ENCODE results near the gene SGSH. TPM values are rescaled to one million over a fixed set of nuclear protein-coding genes. Genes with fewer than 3 reads are reported as not detected.

The SGSH gene
- total RNA-seq, 1 experiment from 2014 or later = 33.4 TPM

- no peaks in the 10 kb centered on the region for H3K27me3 ChIP-seq (replicated peaks; ENCODE audit: insufficient read depth, low read depth, low read length, poor library complexity)
- CTCF ChIA-PET = interaction anchor here (0.7 kb wide), 1 partner anchor 249 kb away, joined by 6 read pairs; no protein-coding TSS in a partner anchor
- peak; percentile 71 for DNase-seq (ENCODE audit: low spot score)
- peak overlapping the region; percentile 72 for H3K27ac ChIP-seq (ENCODE audit: low read depth, low read length, poor library complexity, severe bottlenecking)
- intact Hi-C loops (cut with micrococcal nuclease; ENCODE audit: unreplicated experiment) = no loop called here
- H3K36me3 ChIP-seq (ENCODE audit: insufficient read depth, low read length, poor library complexity, severe bottlenecking) = no peaks in the 10 kb centered on the region
- TSS peak; percentile 42 for BruUV-seq (replicated peaks)
- peak overlapping the region; percentile 61 for H3K4me3 ChIP-seq (ENCODE audit: low read depth, low read length, poor library complexity, severe bottlenecking)
- peaks cover 9% of the 10 kb centered on the region for H3K4me1 ChIP-seq (ENCODE audit: insufficient read depth, low read length, poor library complexity, severe bottlenecking)
- POLR2A ChIA-PET (ENCODE audit: low non-redundant PET) = no interaction called here
- TF ChIP-seq EZH2 (IDR thresholded peaks at IDR 0.05; ENCODE audit: borderline replicate concordance, low read depth, low read length, poor library complexity, severe bottlenecking) (no peak), CTCF (conservative IDR thresholded peaks at IDR 0.05; ENCODE audit: low read depth, low read length) (no peak)
- H3K9me3 ChIP-seq (ENCODE audit: low read depth, low read length, poor library complexity, severe bottlenecking) = no peaks in the 10 kb centered on the region
These were observed 945 bp downstream of the SGSH start for GRCh38 chr17:80219013-80219762.

GRCh38 chr17:80218391-80218790 lies 1.7 kb downstream of the SGSH start:
- DNase-seq (ENCODE audit: low spot score) = no peak
- H3K27ac ChIP-seq (ENCODE audit: low read depth, low read length, poor library complexity, severe bottlenecking) = no peak overlapping the region
- POLR2A ChIA-PET (ENCODE audit: low non-redundant PET) = no interaction called here
- no peaks in the 10 kb centered on the region for H3K27me3 ChIP-seq (replicated peaks; ENCODE audit: insufficient read depth, low read depth, low read length, poor library complexity)
- H3K9me3 ChIP-seq (ENCODE audit: low read depth, low read length, poor library complexity, severe bottlenecking) = no peaks in the 10 kb centered on the region
- CTCF ChIA-PET = no interaction called here
- TF ChIP-seq EZH2 (IDR thresholded peaks at IDR 0.05; ENCODE audit: borderline replicate concordance, low read depth, low read length, poor library complexity, severe bottlenecking) = no peak
- TF ChIP-seq CTCF (conservative IDR thresholded peaks at IDR 0.05; ENCODE audit: low read depth, low read length) = no peak
- H3K36me3 ChIP-seq (ENCODE audit: insufficient read depth, low read length, poor library complexity, severe bottlenecking) = no peaks in the 10 kb centered on the region
- no TSS peak for BruUV-seq (replicated peaks)
- intact Hi-C loops (cut with micrococcal nuclease; ENCODE audit: unreplicated experiment) = no loop called here
- no peak overlapping the region for H3K4me3 ChIP-seq (ENCODE audit: low read depth, low read length, poor library complexity, severe bottlenecking)
- H3K4me1 ChIP-seq (ENCODE audit: insufficient read depth, low read length, poor library complexity, severe bottlenecking) = peaks cover 9% of the 10 kb centered on the region

GRCh38 chr17:80217703-80218362 lies 2.3 kb downstream of the SGSH start:
- CTCF ChIA-PET = no interaction called here
- H3K4me1 ChIP-seq (ENCODE audit: insufficient read depth, low read length, poor library complexity, severe bottlenecking) = peaks cover 15% of the 10 kb centered on the region
- H3K9me3 ChIP-seq (ENCODE audit: low read depth, low read length, poor library complexity, severe bottlenecking) = no peaks in the 10 kb centered on the region
- intact Hi-C loops (cut with micrococcal nuclease; ENCODE audit: unreplicated experiment) = no loop called here
- DNase-seq (ENCODE audit: low spot score) = no peak
- no peaks in the 10 kb centered on the region for H3K27me3 ChIP-seq (replicated peaks; ENCODE audit: insufficient read depth, low read depth, low read length, poor library complexity)
- no peak for TF ChIP-seq EZH2 (IDR thresholded peaks at IDR 0.05; ENCODE audit: borderline replicate concordance, low read depth, low read length, poor library complexity, severe bottlenecking)
- TF ChIP-seq CTCF (conservative IDR thresholded peaks at IDR 0.05; ENCODE audit: low read depth, low read length) = no peak
- H3K36me3 ChIP-seq (ENCODE audit: insufficient read depth, low read length, poor library complexity, severe bottlenecking) = no peaks in the 10 kb centered on the region
- H3K27ac ChIP-seq (ENCODE audit: low read depth, low read length, poor library complexity, severe bottlenecking) = no peak overlapping the region
- no TSS peak for BruUV-seq (replicated peaks)
- no peak overlapping the region for H3K4me3 ChIP-seq (ENCODE audit: low read depth, low read length, poor library complexity, severe bottlenecking)
- POLR2A ChIA-PET (ENCODE audit: low non-redundant PET) = no interaction called here

Data from A673 (cell line).